Activated naive CD4-positive, alpha-beta T cell treated with anti-CD3 and anti-CD28 coated beads, Interleukin-2, amount 50 U/mL, for 24 hours (primary cell): ENCODE data around the gene KCND1.
A peak's percentile ranks its signal among the peaks of the same experiment; 100 is the strongest.
"Not testable (repeated sequence)": the region's sequence is repeated elsewhere in the genome, so short reads cannot be mapped to it uniquely, and the experiment has no call there.

Source experiments
- H3K27ac Mint-ChIP-seq: one replicate; pipeline ENCODE4 v1.8.0; 2021; ENCODE audit warnings: mild to moderate bottlenecking, mixed read lengths
- H3K27me3 Mint-ChIP-seq: one replicate; pipeline ENCODE4 v1.8.0; 2021; ENCODE audit warnings: mixed read lengths
- H3K36me3 Mint-ChIP-seq: one replicate; pipeline ENCODE4 v1.8.0; 2021; ENCODE audit warnings: mixed read lengths
- H3K4me1 Mint-ChIP-seq: one replicate; pipeline ENCODE4 v1.8.0; 2021; ENCODE audit warnings: mixed read lengths
- H3K4me3 Mint-ChIP-seq: one replicate; pipeline ENCODE4 v1.8.0; 2021; ENCODE audit warnings: mild to moderate bottlenecking, mixed read lengths
- H3K9me3 Mint-ChIP-seq: one replicate; pipeline ENCODE4 v1.8.0; 2021; ENCODE audit warnings: mixed read lengths

Gene KCND1

DNA sequence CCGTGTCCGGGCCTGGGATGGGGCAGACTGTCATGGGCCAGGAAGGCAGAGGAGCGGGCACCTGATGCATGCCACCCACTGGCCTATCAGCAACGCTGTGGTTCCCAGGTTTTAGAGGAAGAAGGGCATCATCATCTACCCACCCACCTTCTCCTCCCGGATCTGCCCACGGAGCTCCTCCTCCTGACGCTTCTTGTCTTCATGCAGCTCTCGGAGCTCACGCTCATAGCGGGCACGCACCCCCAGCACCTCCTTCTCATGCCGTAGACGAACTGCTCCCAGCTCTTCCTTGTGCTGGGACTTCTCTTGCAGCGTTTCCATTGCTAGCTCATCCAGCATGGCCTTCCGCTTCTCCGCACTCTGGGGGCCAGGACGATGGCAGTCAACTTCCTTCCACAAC lies 11.4 kb upstream of the KCND1 start:
- Mint-ChIP-seq H3K27me3 (no peaks in the 10 kb centered on the region), H3K4me3 (no peak overlapping the region), H3K4me1 (no peaks in the 10 kb centered on the region), H3K9me3 (no peaks in the 10 kb centered on the region), H3K36me3 (peaks cover 8% of the 10 kb centered on the region), H3K27ac (no peak overlapping the region)

DNA sequence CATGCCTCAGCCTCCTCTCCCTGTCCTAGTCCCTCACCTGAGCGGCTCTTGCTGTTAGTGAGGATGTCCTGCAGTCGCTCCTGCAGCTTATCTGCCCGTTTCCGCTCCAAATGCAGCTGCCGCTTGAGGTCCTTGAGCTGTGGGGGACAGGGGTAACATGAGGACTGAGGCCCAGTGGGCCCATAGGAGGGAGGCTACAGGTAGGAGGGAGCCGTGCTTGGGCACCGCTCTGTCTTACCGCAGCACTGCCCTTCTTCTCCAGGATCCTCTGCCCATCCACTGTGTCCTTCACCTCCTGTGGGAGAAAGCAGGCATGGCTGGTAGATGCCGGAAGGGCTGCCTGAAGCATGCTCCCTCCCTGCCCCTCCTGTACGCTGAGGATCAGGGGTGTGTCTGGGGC lies 9.5 kb upstream of the KCND1 start:
- Mint-ChIP-seq H3K27ac (no peak overlapping the region), H3K27me3 (no peaks in the 10 kb centered on the region), H3K36me3 (peaks cover 8% of the 10 kb centered on the region), H3K4me3 (no peak overlapping the region), H3K9me3 (no peaks in the 10 kb centered on the region), H3K4me1 (no peaks in the 10 kb centered on the region)

DNA sequence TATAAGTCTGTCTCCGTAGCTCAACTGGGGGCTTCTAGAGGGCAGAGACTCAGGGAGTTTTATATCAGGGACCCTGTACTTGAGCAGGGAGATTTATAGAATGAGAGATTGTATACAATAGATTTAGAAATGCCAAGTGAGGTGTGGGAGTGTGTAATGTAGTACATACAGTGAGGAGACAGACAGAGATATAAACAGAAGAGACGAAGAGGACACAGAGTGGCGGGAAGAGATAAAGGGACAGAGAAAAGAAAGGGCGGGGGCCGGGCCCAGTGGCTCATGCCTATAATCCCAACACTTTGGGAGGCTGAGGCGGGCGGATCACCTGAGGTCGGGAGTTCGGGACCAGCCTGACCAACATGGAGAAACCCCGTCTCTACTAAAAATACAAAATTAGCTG lies 8.7 kb upstream of the KCND1 start:
- not testable (repeated sequence) for H3K4me3 Mint-ChIP-seq, H3K27ac Mint-ChIP-seq, H3K9me3 Mint-ChIP-seq, H3K4me1 Mint-ChIP-seq, H3K36me3 Mint-ChIP-seq, H3K27me3 Mint-ChIP-seq

DNA sequence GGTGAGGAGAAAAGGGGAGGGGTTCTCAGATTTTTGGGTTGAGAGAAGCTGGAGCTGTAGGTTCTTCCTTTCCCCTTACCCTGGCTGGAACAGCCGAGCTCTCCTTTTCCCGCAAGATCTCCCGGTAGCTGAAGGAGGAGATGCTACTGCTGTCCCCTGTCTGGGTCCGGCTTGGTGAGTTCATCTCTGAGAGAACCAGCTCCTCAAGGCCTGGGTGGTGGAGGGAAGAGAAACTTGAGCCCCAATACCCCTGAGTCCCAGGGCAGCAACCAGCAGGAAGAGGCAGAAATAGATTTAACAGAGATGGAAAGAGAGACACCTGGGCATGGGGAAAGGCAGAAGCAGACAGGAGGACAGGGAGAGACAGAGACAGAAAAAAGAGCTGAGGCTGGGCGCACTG lies 6.6 kb upstream of the KCND1 start:
- no peaks in the 10 kb centered on the region for H3K27me3 Mint-ChIP-seq
- H3K27ac Mint-ChIP-seq, result no peak overlapping the region
- H3K4me1 Mint-ChIP-seq, result peaks cover 2% of the 10 kb centered on the region
- no peaks in the 10 kb centered on the region for H3K9me3 Mint-ChIP-seq
- H3K4me3 Mint-ChIP-seq, result no peak overlapping the region
- H3K36me3 Mint-ChIP-seq, result peaks cover 7% of the 10 kb centered on the region

DNA sequence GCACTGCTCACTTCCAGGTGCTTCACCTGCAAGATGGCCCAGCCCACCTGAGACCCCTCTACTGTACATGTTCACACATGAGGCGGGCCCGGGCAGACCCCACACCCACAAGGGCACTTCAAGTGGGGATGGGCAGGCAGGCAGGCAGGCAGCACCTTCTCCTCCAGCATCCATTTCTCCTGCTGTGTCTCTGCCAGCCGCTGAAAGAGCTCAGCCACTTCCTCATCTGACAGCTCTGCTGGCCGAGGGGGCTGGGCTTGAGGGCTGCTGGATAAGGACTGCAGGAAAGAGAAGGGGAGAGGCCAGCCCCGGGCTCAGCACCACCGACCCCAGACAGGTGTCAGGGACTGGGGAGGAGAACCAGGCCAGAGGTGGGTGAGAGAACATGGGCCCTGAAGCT lies 4.4 kb upstream of the KCND1 start:
- Mint-ChIP-seq H3K27me3 (no peaks in the 10 kb centered on the region), H3K9me3 (no peaks in the 10 kb centered on the region), H3K4me3 (no peak overlapping the region), H3K27ac (no peak overlapping the region), H3K4me1 (peaks cover 12% of the 10 kb centered on the region), H3K36me3 (peaks cover 6% of the 10 kb centered on the region)

DNA sequence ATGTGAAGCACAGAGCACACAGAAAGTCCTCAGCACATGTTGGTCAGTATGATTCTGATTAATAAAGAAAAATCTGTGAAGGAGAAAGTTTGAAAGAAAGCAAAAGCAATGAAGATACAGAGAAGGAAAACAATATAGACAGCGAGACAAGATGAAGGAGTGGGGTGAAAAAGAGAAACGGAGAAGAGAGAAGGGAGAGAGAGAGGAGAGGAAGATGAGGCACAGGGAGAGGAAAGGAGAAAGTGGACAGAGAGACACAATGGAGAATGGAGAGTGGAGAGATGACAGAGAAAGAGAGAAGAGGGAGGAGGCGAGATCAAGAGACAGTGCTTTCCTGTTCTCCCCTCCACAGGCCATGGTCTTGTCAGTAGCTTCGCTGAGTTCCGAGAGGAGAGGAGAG lies 3.9 kb upstream of the KCND1 start:
- Mint-ChIP-seq H3K27ac (no peak overlapping the region), H3K27me3 (no peaks in the 10 kb centered on the region), H3K36me3 (peaks cover 6% of the 10 kb centered on the region), H3K4me1 (peaks cover 12% of the 10 kb centered on the region), H3K4me3 (no peak overlapping the region), H3K9me3 (no peaks in the 10 kb centered on the region)

DNA sequence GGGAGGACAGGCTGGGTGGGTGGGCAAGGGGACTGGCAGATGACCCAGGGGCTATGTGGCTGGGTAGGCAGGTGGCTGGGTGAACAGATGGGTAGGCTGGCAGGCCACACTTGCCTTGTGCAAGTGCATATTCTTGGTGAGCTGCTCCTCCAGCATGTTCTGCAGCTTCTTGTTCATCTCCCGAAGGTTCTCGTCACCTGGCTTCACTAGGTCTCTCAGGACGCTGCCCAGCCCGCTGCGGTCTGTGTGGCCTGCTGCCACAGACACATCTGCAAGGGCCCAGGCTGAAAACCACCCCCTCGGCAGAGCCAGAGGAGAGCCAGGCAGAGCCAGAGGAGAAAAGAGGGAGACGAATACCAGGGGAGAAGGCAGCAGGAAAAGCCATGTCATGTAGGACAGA lies 3.4 kb upstream of the KCND1 start:
- Mint-ChIP-seq H3K9me3 (no peaks in the 10 kb centered on the region), H3K27me3 (no peaks in the 10 kb centered on the region), H3K4me3 (no peak overlapping the region), H3K4me1 (peaks cover 12% of the 10 kb centered on the region), H3K36me3 (peaks cover 6% of the 10 kb centered on the region), H3K27ac (peak overlapping the region; percentile 4)

DNA sequence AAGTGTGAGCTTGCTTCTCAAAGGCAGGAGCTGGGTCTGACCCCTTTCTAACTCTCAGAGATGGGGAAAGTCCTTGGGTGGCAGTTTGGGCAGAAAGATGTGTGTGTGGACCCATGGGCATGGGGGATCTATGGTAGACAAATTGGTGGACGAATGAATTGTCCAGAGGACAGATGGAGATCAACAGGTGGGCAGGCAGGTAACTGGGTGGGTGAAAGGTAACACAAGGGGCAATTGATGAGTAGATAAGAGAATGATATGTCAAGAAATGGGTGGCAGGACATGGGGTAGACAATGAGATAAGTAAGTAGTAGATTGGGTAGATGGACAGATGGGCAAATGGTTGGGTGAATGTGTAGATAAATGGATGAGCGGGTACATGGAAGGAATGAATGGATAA lies 2.9 kb upstream of the KCND1 start:
- Mint-ChIP-seq H3K9me3 (no peaks in the 10 kb centered on the region), H3K4me1 (peaks cover 12% of the 10 kb centered on the region), H3K27ac (peak overlapping the region; percentile 4), H3K36me3 (peaks cover 6% of the 10 kb centered on the region), H3K27me3 (no peaks in the 10 kb centered on the region), H3K4me3 (no peak overlapping the region)

DNA sequence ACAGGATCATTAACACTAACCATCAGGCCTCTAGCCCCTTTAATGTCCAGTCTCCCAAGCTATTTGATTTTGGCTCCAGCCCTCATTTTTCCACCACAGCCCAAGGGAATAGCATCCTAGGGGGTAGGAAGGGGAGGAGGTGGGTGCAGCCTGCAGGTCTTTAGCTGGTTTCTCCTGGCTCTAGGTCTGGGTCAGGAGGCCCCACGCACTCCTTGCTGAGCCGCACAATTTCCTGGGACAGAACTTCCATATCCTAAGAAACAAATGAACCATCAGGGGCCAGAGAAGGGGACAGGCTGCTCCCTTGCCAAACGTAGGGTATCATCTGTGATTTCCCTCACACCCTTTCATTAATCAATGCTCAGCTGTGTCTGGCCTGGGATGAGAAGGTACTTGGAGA lies 2.4 kb upstream of the KCND1 start:
- Mint-ChIP-seq H3K4me3 (no peak overlapping the region), H3K27ac (no peak overlapping the region), H3K9me3 (no peaks in the 10 kb centered on the region), H3K36me3 (peaks cover 6% of the 10 kb centered on the region), H3K4me1 (peaks cover 12% of the 10 kb centered on the region), H3K27me3 (no peaks in the 10 kb centered on the region)

DNA sequence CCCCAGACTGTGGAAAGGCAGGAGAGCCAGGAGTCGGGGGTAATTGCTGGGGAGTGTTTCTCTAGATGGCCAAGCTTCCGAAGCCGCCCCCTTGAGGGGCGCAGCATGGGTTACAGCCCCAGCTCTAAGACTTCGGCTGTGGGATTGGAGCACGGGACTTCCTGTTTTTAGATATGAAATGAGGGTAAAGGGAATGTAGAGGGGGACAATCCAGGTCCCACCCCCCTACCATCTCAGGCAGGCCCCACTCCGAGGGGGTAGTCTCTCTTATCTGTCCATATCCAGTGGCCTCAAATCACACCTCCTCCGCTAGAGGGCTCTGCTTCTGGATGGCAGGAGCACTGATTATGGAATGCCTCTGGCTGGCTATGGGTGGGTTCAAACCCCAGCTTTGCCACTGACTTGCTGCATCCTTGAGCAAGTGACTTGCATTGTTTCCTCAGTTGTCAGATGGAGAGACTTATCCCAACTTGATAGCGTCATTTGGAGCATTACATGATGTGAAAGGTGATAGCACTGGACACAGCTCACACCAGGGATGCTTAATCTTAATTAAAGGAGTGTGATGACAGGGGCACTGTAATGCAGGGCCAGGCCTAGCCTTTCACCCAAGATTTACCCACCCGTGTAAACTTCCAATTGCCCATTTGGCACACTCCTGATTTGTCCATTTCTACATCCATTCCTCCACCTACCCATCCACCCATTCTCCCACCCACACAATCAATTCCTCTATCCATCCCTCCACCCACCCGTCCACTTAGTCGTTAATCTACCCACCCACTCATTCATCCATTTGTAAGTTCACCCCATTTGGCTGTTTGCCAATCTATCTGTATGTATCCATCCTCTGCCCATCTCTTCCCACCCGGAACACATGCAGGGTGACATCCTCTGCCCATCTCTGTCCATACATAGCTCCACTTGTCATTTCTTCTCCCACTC lies 848 bp upstream of the KCND1 start:
- Mint-ChIP-seq H3K27ac (peak overlapping the region; percentile 64), H3K27me3 (no peaks in the 10 kb centered on the region), H3K4me3 (peak overlapping the region; percentile 72)

DNA sequence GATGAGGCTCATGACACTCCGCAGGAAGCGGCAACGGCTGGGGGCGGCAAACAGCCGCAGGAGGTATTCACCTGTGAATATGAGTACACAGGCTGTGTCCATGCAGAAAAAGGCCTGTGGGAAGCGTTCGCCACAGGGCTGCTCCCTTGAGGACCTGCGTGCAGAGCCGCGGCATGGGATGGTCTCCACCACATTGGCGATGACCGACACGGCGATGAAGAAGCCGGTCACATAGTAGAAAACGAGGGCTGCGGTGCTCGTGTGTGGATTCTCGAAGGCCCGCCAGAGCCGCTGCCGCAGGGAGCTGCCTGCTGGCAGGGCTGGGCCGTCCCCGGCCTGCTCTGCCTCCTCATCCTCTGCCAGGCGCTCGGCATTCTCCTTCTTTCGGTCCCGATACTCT lies 2.2 kb downstream of the KCND1 start:
- peaks cover 12% of the 10 kb centered on the region for H3K4me1 Mint-ChIP-seq
- H3K9me3 Mint-ChIP-seq, result no peaks in the 10 kb centered on the region
- no peak overlapping the region for H3K4me3 Mint-ChIP-seq
- no peaks in the 10 kb centered on the region for H3K36me3 Mint-ChIP-seq
- no peak overlapping the region for H3K27ac Mint-ChIP-seq
- no peaks in the 10 kb centered on the region for H3K27me3 Mint-ChIP-seq

More for the DNA sequence above, 848 bp upstream of the KCND1 start:
- H3K4me1 Mint-ChIP-seq, result peaks cover 12% of the 10 kb centered on the region
- no peaks in the 10 kb centered on the region for H3K9me3 Mint-ChIP-seq
- peaks cover 4% of the 10 kb centered on the region for H3K36me3 Mint-ChIP-seq

DNA sequence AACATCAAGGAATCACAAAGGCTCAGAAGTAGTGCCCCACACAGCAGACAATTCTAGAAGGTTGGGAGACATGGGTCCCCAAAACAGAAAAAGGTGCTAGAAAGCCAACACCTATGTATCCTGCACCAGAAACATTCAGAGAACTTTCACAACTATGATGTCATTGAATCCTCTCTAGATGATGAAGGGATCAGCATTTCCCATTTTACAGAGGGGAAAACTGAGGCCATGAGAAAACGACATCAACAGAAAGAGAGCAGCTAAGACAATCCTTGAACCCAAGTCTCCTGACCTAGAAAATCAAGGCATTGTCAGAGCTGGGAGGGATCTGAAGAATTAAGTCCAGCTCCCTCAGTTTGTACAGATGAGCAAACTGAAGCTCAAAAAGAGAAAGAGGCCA lies 3.3 kb downstream of the KCND1 start:
- no peak overlapping the region for H3K4me3 Mint-ChIP-seq
- peaks cover 12% of the 10 kb centered on the region for H3K4me1 Mint-ChIP-seq
- no peak overlapping the region for H3K27ac Mint-ChIP-seq
- H3K9me3 Mint-ChIP-seq, result no peaks in the 10 kb centered on the region
- H3K36me3 Mint-ChIP-seq, result no peaks in the 10 kb centered on the region
- H3K27me3 Mint-ChIP-seq, result no peaks in the 10 kb centered on the region

DNA sequence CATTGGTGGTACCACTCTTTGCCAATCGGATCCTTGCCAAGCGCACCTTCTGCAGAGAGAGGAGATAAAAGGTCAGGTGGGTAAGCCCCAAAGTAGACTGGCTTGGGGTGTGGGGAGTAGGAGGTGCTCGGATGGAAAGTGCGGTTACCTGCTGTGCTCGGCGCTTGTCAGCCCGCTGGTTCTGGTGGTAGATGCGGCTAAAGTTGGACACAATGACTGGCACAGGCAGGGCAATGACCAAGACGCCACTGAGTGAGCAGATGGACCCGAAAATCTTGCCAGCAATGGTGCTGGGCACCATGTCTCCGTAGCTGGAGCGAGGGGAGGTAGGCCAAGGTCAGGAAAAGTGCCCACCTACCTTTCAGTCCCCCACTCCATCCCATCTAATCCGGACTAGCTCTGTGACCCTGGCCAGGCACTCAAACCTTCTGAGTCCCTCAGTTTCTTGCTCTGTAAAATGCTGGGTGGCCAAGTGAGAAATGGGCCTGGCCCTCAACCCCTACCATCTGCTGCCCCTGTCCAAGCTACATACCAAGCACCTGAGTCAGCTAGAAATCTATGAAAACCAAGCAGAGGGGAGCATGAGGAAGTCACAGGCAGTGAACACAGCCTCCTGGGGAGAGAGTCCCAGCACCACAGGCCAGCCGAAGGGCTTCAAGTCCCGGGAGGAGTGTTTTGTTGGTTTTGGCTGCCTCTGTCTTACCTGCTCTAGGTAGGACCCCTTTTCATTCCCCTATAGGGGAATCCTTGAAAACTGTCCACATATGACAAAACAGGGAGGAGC lies 4.7 kb downstream of the KCND1 start:
- H3K9me3 Mint-ChIP-seq, result no peaks in the 10 kb centered on the region
- H3K36me3 Mint-ChIP-seq, result no peaks in the 10 kb centered on the region
- H3K4me3 Mint-ChIP-seq, result no peak overlapping the region
- H3K4me1 Mint-ChIP-seq, result no peaks in the 10 kb centered on the region
- no peaks in the 10 kb centered on the region for H3K27me3 Mint-ChIP-seq
- H3K27ac Mint-ChIP-seq, result no peak overlapping the region

DNA sequence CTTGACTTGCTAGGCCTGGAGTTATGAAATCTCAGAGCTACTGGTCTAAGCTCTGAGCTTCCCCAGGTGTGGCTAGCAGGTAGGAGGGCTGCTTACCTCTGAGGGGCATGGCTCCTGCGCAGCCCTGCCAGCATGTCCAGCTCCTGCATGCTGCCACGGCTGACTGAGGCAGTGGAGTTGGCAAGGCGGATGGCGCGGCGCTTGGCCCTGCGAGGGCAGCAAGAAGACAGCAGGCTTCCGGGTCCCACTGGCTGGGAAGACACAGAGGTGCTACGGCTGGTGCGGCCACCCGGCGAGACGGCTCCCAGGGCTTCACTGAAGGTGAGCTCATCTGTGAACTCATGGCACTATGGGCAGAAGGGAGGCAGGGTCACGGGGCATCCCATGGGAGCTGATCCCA lies 5.7 kb downstream of the KCND1 start:
- no peaks in the 10 kb centered on the region for H3K9me3 Mint-ChIP-seq

DNA sequence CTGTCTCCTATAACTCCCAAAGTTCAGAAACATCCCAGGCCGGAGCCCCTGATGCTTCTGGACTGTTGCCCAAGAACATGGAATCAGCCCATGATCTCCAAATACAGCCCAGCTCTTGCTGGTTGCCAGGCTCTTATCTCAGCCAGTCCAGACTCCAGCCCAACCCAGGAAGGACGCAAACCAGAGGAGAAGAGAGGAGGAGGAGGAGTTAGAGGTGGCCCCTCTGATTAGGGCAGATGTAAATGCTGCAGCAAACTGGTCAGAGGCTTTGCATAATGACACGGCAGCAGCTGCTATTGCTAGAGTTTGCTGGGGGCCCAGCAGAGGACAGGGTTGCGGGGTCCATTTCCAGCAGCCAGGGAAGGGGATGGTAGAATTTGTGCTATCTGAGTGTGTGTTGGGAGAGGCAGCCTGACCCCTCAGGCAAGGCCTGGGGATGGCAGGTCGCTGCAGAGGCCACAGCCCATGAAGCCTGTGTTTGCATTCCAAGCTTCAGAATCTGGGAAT lies 10.0 kb downstream of the KCND1 start:
- no peak overlapping the region for H3K27ac Mint-ChIP-seq
- H3K36me3 Mint-ChIP-seq, result no peaks in the 10 kb centered on the region
- peaks cover 10% of the 10 kb centered on the region for H3K4me1 Mint-ChIP-seq
- H3K9me3 Mint-ChIP-seq, result no peaks in the 10 kb centered on the region
- no peak overlapping the region for H3K4me3 Mint-ChIP-seq
- H3K27me3 Mint-ChIP-seq, result no peaks in the 10 kb centered on the region

More for the DNA sequence above, 5.7 kb downstream of the KCND1 start:
- H3K27ac Mint-ChIP-seq, result no peak overlapping the region
- no peaks in the 10 kb centered on the region for H3K36me3 Mint-ChIP-seq
- H3K27me3 Mint-ChIP-seq, result no peaks in the 10 kb centered on the region
- no peak overlapping the region for H3K4me3 Mint-ChIP-seq
- no peaks in the 10 kb centered on the region for H3K4me1 Mint-ChIP-seq

DNA sequence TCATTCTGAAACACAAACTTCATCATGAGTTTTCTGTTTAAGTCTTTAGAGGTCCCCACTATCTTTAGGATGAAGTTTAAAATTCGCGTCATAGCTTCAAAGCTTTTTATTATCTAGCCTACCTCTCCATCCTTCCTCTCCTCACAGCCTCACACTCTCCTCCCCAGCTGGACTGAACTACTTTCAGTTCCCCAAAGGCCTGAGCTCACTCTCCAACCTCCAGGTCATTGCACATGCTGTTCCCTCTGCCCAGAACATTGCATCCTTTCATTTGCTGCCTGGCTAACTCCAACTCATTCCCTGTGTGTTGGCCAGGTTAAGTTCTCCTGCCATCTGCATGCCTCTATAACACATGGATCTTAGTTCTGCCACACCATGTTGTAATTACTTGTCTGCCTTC lies 11.4 kb downstream of the KCND1 start:
- no peaks in the 10 kb centered on the region for H3K9me3 Mint-ChIP-seq

More for the DNA sequence above, 11.4 kb downstream of the KCND1 start:
- H3K36me3 Mint-ChIP-seq, result no peaks in the 10 kb centered on the region
- H3K4me3 Mint-ChIP-seq, result peak overlapping the region; percentile 57
- peaks cover 16% of the 10 kb centered on the region for H3K4me1 Mint-ChIP-seq
- H3K27me3 Mint-ChIP-seq, result no peaks in the 10 kb centered on the region
- H3K27ac Mint-ChIP-seq, result peak overlapping the region; percentile 92
